PC-9 (cell line): Measurements from ENCODE around the gene PSKH1.

ENCODE experiments used
- CTCF ChIP-seq: fragments of 200-600 bp; sonication (generic); conservative IDR thresholded peaks from 2 replicates; pipeline ENCODE4 v1.6.1; 2017; ENCODE audit warnings: mixed run types, antibody characterized with exemption, mild to moderate bottlenecking, moderate library complexity
- EZH2 ChIP-seq: fragments of 200-600 bp; sonication (generic); IDR thresholded peaks from 2 replicates; pipeline ENCODE4 v1.8.0; 2017; ENCODE audit warnings: antibody characterized with exemption, low read depth

- TF ChIP-seq CTCF (peak; percentile 47; the same call in 1 of the 2 replicates), EZH2 (no peak)
These were observed 27.7 kb upstream of the PSKH1 start for GRCh38 chr16:67865318-67865717.
